Kidney (tissue), 14 donors: ENCODE measurements around the gene TMTC3. TPM values are rescaled to one million over a fixed set of nuclear protein-coding genes. Genes with fewer than 3 reads are reported as not detected.

Experiments
- DNase-seq, 5 donors: peaks; one replicate each; pipeline ENCODE4 v3.0.0-alpha.2; 2013 to 2020
- FAIRE-seq: peaks from 2 replicates; lab custom pipeline; 2012; peaks lifted over from hg19 to GRCh38; lab: Jason Lieb, UNC
- H3K27ac ChIP-seq, 2 donors: one replicate each; pipeline ENCODE4 v1.7.0; 2013; ENCODE audit warnings: low read depth in 2 of 2, low read length in 2 of 2, inconsistent platforms in 1 of 2
- H3K27me3 ChIP-seq: one replicate; pipeline ENCODE4 v1.7.1; 2013; ENCODE audit warnings: low read length, inconsistent platforms; ENCODE audit not compliant: control insufficient read depth, insufficient read depth
- H3K36me3 ChIP-seq, 3 donors: one replicate each; pipeline versions ENCODE4 v1.7.0 to v1.7.1; 2013; ENCODE audit warnings: low read length in 3 of 3, control low read depth in 1 of 3, inconsistent platforms in 1 of 3; ENCODE audit not compliant: insufficient read depth in 3 of 3, control insufficient read depth in 2 of 3
- H3K4me1 ChIP-seq, 3 donors: one replicate each; pipeline versions ENCODE4 v1.7.0 to v1.7.1; 2013; ENCODE audit warnings: low read length in 3 of 3, inconsistent platforms in 1 of 3, low read depth in 1 of 3; ENCODE audit not compliant: control insufficient read depth in 2 of 3, insufficient read depth in 2 of 3
- H3K4me3 ChIP-seq, 3 donors: one replicate each; pipeline versions ENCODE4 v1.7.0 to v1.8.1; 2013; ENCODE audit warnings: low read length in 3 of 3, control low read depth in 1 of 3, inconsistent platforms in 1 of 3
- H3K9ac ChIP-seq, 3 donors: one replicate each; pipeline versions ENCODE4 v1.7.0 to v1.7.1; 2013; ENCODE audit warnings: low read length in 3 of 3, control low read depth in 1 of 3, inconsistent platforms in 1 of 3
- H3K9me3 ChIP-seq, 3 donors: one replicate each; pipeline versions ENCODE4 v1.7.0 to v1.7.1; 2013; ENCODE audit warnings: low read length in 3 of 3, control low read depth in 1 of 3, inconsistent platforms in 1 of 3; ENCODE audit not compliant: control insufficient read depth in 2 of 3, insufficient read depth in 1 of 3
- CTCF ChIP-seq: IDR thresholded peaks from 3 replicates; pipeline ENCODE4 v1.5.1; 2012; ENCODE audit warnings: mild to moderate bottlenecking, moderate library complexity, borderline replicate concordance; ENCODE audit not compliant: insufficient read depth; ENCODE audit errors: extremely low read depth
- intact Hi-C: fragments of 100-400 bp; cut with DNase I; formaldehyde crosslinking; loops from one replicate; pipeline ENCODE4 v1.11.1; 2022
- polyA plus RNA-seq: library from polyadenylated mRNA; stranded (reverse); fragments of 350-450 nt; fragmentation: Illumina TruSeq; extraction: RNeasy Lipid Tissue Mini Kit (QIAGEN cat#74804); gene quantifications from one replicate; pipeline ENCODE4 v1.2.3, GENCODE V29; 2014; ENCODE audit warnings: low read depth, low replicate concordance; ENCODE audit not compliant: insufficient read depth
- total RNA-seq: library from RNA; stranded (reverse); fragmentation: NEBNext Ultra II Directional; extraction: Animal tissue kit (Norgen Biotek cat#: 25700); gene quantifications from one replicate; pipeline ENCODE4 v1.2.1, GENCODE V29; 2021
- donor health status: control.
- donor health status: control.
- donor health status: control.
- donor health status: control.
- donor health status: control.
- donor health status: DM: yes; HTN: yes; CAD: no.
- donor health status: Normal renal cell carcinoma (clear cell type).

TMTC3 gene
- total and polyA plus RNA-seq, 2 donors from 2014 or later, result 5.1 to 23.5 TPM

GRCh38 chr12:88108021-88108420 is 34.1 kb upstream of the TMTC3 start:
- DNase-seq (no peak), FAIRE-seq (peak; percentile 76)
- Histone ChIP-seq H3K9ac (no peak overlapping the region), H3K9me3 (no peaks in the 10 kb centered on the region), H3K36me3 (peaks cover 2 to 13% (median 3%) of the 10 kb centered on the region in 3 donors), H3K27ac (no peak overlapping the region), H3K27me3 (no peaks in the 10 kb centered on the region), H3K4me1 (no peaks in the 10 kb centered on the region), H3K4me3 (no peak overlapping the region)
- intact Hi-C loops, result no loop called here
- no peak for TF ChIP-seq CTCF

- Histone ChIP-seq H3K27ac (no peak overlapping the region), H3K9me3 (no peaks in the 10 kb centered on the region), H3K9ac (no peak overlapping the region), H3K27me3 (no peaks in the 10 kb centered on the region), H3K4me1 (no peaks in the 10 kb centered on the region), H3K36me3 (peaks cover 3 to 9% (median 4%) of the 10 kb centered on the region in 3 donors), H3K4me3 (peak overlapping the region in 2 of 3 donors; percentile 59 to 69)
- DNase-seq (peak in 2 of 5 donors; percentile 49 to 58), FAIRE-seq (peak; percentile 98)
- peak; percentile 43 for TF ChIP-seq CTCF
- intact Hi-C loops, result no loop called here
These were observed 30.9 kb upstream of the TMTC3 start for GRCh38 chr12:88111074-88111652.

- FAIRE-seq, result no peak
- Histone ChIP-seq H3K9ac (no peak overlapping the region), H3K4me1 (no peaks in the 10 kb centered on the region), H3K9me3 (no peaks in the 10 kb centered on the region), H3K27me3 (no peaks in the 10 kb centered on the region), H3K27ac (no peak overlapping the region), H3K36me3 (peaks cover 4 to 12% (median 5%) of the 10 kb centered on the region in 3 donors), H3K4me3 (no peak overlapping the region)
- DNase-seq, result no peak
- intact Hi-C loops, result no loop called here
- TF ChIP-seq CTCF, result no peak
These were observed 28.2 kb upstream of the TMTC3 start for GRCh38 chr12:88113871-88114270.
